Mesodermal cell (in vitro differentiated cells): ENCODE measurements around the gene ZNF654.

Experiments
- H3K27ac ChIP-seq: 2 replicates; pipeline ENCODE4 v1.7.0; 2013; ENCODE audit warnings: mild to moderate bottlenecking, low read depth, low read length, moderate library complexity; ENCODE audit not compliant: severe bottlenecking
- H3K36me3 ChIP-seq: 2 replicates; pipeline ENCODE4 v1.7.1; 2013; ENCODE audit warnings: mild to moderate bottlenecking, low read length, moderate library complexity; ENCODE audit not compliant: control insufficient read depth, insufficient read depth
- H3K4me1 ChIP-seq: one replicate; pipeline ENCODE4 v1.7.1; 2013; ENCODE audit warnings: mild to moderate bottlenecking, low read length; ENCODE audit not compliant: insufficient read depth, control insufficient read depth, poor library complexity, severe bottlenecking
- H3K4me3 ChIP-seq: 2 replicates; pipeline ENCODE4 v1.7.0; 2013; ENCODE audit warnings: low read length, control low read depth, mild to moderate bottlenecking; ENCODE audit not compliant: insufficient read depth, poor library complexity, severe bottlenecking; ENCODE audit errors: extremely low read depth
- H3K9me3 ChIP-seq: 2 replicates; pipeline ENCODE4 v1.7.1; 2013; ENCODE audit warnings: mild to moderate bottlenecking, low read length, moderate library complexity; ENCODE audit not compliant: control insufficient read depth
- WGBS, 2 experiments: methylation state at CpG; one replicate each; pipeline ENCODE4 v1.1.5; 2013; ENCODE audit warnings: missing lambda C conversion rate in 2 of 2; ENCODE audit not compliant: insufficient coverage in 2 of 2; 5-methylcytosine and 5-hydroxymethylcytosine counted together

Gene ZNF654

DNA sequence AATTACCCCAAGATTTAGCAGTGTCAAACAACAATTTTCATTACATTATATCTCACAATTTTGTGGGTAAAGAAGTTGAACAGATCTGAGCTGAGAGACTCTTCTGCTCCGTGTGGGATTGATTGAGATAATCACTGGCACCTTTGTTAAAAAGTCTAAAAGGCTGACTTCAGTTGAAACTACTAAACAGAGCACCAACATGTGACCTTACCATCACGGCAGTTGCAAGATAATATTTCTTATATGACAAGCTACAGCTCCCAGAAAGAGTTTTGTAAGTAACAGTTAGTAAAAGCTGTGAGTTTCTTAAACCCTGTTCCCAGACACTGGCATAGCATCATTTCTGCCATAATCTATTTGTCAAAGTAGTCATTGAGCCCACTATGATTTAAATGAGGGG is 25.2 kb upstream of the ZNF654 start:
- Histone ChIP-seq H3K36me3 (no peaks in the 10 kb centered on the region), H3K9me3 (no peaks in the 10 kb centered on the region), H3K4me1 (no peaks in the 10 kb centered on the region), H3K4me3 (no peak overlapping the region), H3K27ac (no peak overlapping the region)
- WGBS, 2 experiments: 100% methylated on average over 1 of the region's 2 CpGs; no CpG with 5 or more reads in 1 of the 2 experiments

DNA sequence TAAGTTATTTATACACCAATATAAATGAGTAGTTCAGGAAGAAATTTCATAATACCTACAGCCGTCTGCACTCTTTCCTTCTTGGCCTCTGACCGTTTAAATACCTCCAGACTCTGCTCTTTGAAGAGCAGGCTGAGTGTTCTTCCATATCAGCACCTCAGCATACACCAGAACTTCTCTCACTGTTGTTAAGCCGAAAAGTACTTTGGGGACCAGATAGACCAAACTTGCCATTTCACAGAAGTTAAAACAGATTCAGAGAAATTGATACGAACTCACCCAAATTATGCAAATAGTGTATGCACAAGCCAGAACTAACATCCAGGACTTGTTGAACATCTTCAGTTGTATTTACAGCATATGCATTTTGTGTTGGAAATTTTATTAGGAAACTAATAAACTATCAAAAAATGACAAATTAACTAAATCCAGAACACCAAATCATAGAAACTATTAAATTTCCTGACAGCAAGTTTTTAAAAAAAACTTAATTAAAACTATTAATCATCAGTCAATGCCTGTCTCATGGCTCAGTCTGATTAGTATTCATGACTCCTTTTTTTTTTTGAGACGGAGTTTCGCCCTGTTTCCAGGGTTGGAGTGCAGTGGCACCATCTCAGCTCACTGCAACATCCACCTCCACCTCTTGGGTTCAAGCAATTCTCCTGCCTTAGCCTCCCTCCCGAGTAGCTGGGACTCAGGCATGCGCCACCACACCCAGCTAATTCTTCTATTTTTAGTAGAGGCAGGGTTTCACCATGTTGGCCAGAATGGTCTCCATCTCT is 24.4 kb upstream of the ZNF654 start:
- Histone ChIP-seq H3K36me3 (no peaks in the 10 kb centered on the region), H3K4me1 (no peaks in the 10 kb centered on the region), H3K27ac (no peak overlapping the region), H3K9me3 (peaks cover 1% of the 10 kb centered on the region), H3K4me3 (no peak overlapping the region)
- WGBS, 2 experiments: 73 to 97% methylated on average over 5 to 6 of the region's 8 CpGs

- no peak overlapping the region for H3K4me3 ChIP-seq
- no peak overlapping the region for H3K27ac ChIP-seq
- H3K4me1 ChIP-seq: no peaks in the 10 kb centered on the region
- 60 to 61% methylated on average over 2 to 3 of the region's 5 CpGs for WGBS, 2 experiments
- no peaks in the 10 kb centered on the region for H3K36me3 ChIP-seq
- peaks cover 6% of the 10 kb centered on the region for H3K9me3 ChIP-seq
Measured at GRCh38 chr3:88036221-88036620, 22.8 kb upstream of the ZNF654 start.

GRCh38 chr3:88038566-88038965 is 20.5 kb upstream of the ZNF654 start:
- Histone ChIP-seq H3K4me3 (no peak overlapping the region), H3K4me1 (no peaks in the 10 kb centered on the region), H3K36me3 (no peaks in the 10 kb centered on the region), H3K9me3 (peaks cover 6% of the 10 kb centered on the region), H3K27ac (no peak overlapping the region)
- WGBS, 2 experiments: 50 to 100% methylated on average over 1 to 2 of the region's 2 CpGs

DNA sequence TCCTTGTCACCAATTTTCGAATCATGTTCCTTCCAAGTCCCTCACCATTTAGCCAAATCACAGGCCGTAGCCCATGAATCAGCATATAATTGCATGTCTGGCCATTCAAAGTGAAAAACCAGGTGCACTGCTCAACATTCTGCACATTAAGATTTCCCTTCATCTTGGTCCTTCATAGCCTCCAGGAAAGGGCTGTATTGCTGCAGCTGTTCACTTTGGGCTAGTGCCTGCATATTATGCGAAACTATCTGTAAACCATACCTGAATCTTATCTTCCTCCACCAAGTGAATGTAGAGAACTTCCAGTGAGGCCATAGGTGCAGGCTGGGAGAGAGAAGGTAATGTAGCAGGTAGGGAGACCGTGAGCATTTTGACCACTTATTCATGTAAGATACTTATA is 18.5 kb upstream of the ZNF654 start:
- 87 to 100% methylated on average over 2 of the region's 4 CpGs for WGBS, 2 experiments
- no peak overlapping the region for H3K4me3 ChIP-seq
- peaks cover 6% of the 10 kb centered on the region for H3K9me3 ChIP-seq
- no peaks in the 10 kb centered on the region for H3K4me1 ChIP-seq
- no peaks in the 10 kb centered on the region for H3K36me3 ChIP-seq
- no peak overlapping the region for H3K27ac ChIP-seq

DNA sequence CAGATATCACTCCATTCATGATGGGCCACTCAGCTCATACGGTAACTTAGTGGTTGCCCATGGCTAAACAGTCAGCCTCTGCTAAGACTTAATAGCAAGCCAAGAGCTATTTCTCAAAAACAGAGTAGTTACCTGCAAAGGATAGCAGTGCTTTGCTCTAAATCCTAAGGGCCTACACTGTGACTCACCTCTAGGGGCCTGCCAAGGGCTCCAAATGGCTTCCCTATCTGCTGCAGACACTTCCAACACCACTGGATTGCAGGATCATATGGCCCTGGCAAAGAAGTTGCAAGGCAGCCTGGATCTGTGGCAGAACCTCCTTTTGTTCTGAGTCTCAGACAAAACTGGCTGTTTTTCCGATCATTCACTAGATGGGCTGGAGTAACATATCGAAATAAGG is 18.1 kb upstream of the ZNF654 start:
- H3K27ac ChIP-seq: no peak overlapping the region
- H3K4me3 ChIP-seq: no peak overlapping the region
- H3K36me3 ChIP-seq: no peaks in the 10 kb centered on the region
- H3K9me3 ChIP-seq: peaks cover 6% of the 10 kb centered on the region
- 97 to 100% methylated on average over 2 to 3 of the region's 3 CpGs for WGBS, 2 experiments
- no peaks in the 10 kb centered on the region for H3K4me1 ChIP-seq

DNA sequence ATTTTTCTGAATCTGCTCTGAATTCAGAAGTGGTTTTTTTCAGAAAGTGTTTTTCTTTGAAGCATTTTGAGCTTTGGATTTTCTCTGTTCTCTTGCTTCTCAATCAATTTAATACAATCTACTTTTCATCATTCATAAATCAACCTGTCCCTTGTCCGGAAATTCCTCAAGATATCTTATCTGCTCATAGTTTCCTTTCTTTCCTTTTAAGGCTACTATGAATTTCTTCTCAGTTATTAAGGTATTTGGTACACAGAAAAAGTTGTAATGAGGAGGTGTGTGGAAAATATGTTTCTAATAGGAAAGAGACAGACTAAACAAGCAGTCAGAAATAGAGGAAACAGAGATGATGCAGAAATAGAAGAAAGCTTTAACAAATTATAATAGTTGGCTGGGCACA is 14.6 kb upstream of the ZNF654 start:
- no CpG with 5 or more reads among the region's 1 CpG for WGBS, 2 experiments

DNA sequence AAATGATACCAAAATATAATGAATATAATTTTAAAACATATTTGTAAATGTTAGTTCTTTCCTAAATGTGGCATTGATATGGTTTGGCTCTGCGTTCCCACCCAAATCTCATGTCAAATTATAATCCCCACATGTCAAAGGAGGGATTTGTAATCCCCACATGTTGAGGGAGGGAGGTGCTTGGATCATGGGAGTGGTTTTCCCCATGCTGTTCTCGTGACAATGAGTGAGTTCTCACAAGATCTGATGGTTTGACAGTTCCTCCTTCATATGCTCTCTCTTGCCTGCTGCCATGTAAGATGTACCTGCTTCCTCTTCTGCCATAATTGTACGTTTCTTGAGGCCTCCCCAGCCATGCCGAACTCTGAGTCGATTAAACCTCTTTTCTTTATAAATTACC is 12.3 kb upstream of the ZNF654 start:
- Histone ChIP-seq H3K36me3 (no peaks in the 10 kb centered on the region), H3K9me3 (no peaks in the 10 kb centered on the region), H3K4me3 (no peak overlapping the region), H3K4me1 (no peaks in the 10 kb centered on the region), H3K27ac (no peak overlapping the region)
- 74 to 94% methylated on average over 2 to 4 of the region's 5 CpGs for WGBS, 2 experiments

More for the DNA sequence above, 14.6 kb upstream of the ZNF654 start:
- Histone ChIP-seq H3K27ac (no peak overlapping the region), H3K4me3 (no peak overlapping the region), H3K4me1 (no peaks in the 10 kb centered on the region), H3K9me3 (peaks cover 6% of the 10 kb centered on the region), H3K36me3 (no peaks in the 10 kb centered on the region)

DNA sequence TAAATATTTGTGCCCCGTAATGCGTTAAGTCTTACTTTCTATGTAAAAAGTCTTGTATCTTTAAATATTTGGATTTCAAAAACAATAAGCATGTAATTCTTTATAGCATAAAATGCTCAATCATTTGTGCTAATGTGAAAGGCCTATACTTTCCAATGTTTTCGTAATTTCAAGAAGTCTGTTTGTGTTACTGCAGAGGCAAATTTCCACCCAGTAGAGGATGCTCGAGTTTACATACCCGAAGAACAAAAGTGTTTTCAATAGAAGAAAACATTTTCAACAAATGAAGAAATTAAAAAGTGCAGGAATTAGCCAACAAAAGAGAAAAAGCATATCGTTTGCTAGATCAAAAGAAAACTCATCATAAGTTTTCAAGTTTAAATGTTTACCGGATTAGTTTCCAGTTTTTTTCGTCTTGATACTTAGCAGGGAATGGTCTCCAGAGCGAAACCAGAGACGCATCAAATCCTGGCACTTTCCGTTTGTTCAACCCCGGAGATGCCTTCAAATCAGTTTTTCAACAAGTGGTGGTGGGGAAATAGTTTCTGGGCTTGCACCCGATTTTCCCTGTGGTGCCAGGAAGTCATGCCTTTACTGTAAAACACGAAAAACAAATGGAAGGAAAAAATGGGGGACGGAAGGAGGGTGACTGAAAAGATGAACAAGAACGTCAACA is 1.3 kb upstream of the ZNF654 start:
- no peaks in the 10 kb centered on the region for H3K9me3 ChIP-seq
- H3K36me3 ChIP-seq: peaks cover 25% of the 10 kb centered on the region
- peaks cover 6% of the 10 kb centered on the region for H3K4me1 ChIP-seq
- H3K27ac ChIP-seq: peak overlapping the region; percentile 93
- 0 to 5% methylated on average over 7 to 9 of the region's 16 CpGs for WGBS, 2 experiments
- H3K4me3 ChIP-seq: peak overlapping the region; percentile 91

DNA sequence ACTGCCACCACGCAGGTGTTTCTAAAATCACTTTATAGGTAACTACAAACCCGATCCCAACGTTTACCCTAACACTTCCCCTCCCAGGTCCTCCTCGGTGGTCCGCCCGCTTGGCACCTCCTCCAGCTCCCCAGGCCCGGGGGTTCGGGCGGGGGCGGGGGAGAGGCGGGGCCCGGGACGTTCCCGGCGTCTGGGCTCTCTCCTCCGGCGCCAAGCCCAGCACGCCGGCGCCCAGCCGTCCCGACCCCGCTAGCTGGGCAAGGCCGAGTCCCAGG is 812 bp upstream of the ZNF654 start:
- WGBS, 2 experiments: 0% methylated on average over 10 to 18 of the region's 24 CpGs
- Histone ChIP-seq H3K4me1 (peaks cover 6% of the 10 kb centered on the region), H3K9me3 (no peaks in the 10 kb centered on the region), H3K27ac (peak overlapping the region; percentile 93), H3K4me3 (peak overlapping the region; percentile 91), H3K36me3 (peaks cover 25% of the 10 kb centered on the region)
